GM12878 (cell line): ENCODE measurements around the gene PCSK6.

Experiments
- BCL3 ChIP-seq: IDR thresholded peaks from 2 replicates; pipeline ENCODE4 v1.6.1; 2011; ENCODE audit warnings: borderline replicate concordance, low read depth, mild to moderate bottlenecking, moderate library complexity, low read length; ENCODE audit not compliant: insufficient read depth, poor library complexity, severe bottlenecking
- CHD1 ChIP-seq: IDR thresholded peaks from 2 replicates; pipeline ENCODE4 v1.6.1; 2012; ENCODE audit warnings: low read depth, low read length, improper control_type of control experiment
- CHD4 ChIP-seq: fragments of 200-600 bp; sonication (generic); IDR thresholded peaks from 2 replicates; pipeline ENCODE4 v1.6.1; 2016; ENCODE audit warnings: mild to moderate bottlenecking
- CTCF ChIP-seq, 3 experiments: IDR thresholded peaks in 2 of 3; conservative IDR thresholded peaks in 1 of 3; 2 replicates each; pipeline ENCODE4 v1.5.1; 2011; ENCODE audit warnings: low read depth in 3 of 3, low read length in 3 of 3, mild to moderate bottlenecking in 3 of 3, control low read depth in 2 of 3, moderate library complexity in 2 of 3, inconsistent platforms in 1 of 3, mixed read lengths in 1 of 3; ENCODE audit not compliant: control insufficient read depth in 2 of 3, insufficient read depth in 1 of 3; ENCODE audit errors: extremely low read depth in 1 of 3
- FOXK2 ChIP-seq: fragments of 450-650 bp; IDR thresholded peaks from 2 replicates; pipeline ENCODE4 v1.6.1; 2017; ENCODE audit warnings: mild to moderate bottlenecking, moderate library complexity
- MYC ChIP-seq: IDR thresholded peaks from 2 replicates; pipeline ENCODE4 v1.6.1; 2011; ENCODE audit warnings: mild to moderate bottlenecking, low read length, moderate library complexity, inconsistent platforms; ENCODE audit not compliant: insufficient read depth, insufficient replicate concordance, insufficient read length, severe bottlenecking
- NFIC ChIP-seq: IDR thresholded peaks from 2 replicates; pipeline ENCODE4 v1.6.1; 2012; ENCODE audit warnings: low read depth, mild to moderate bottlenecking, inconsistent platforms, low read length, moderate library complexity
- NRF1 ChIP-seq: conservative IDR thresholded peaks from 2 replicates; pipeline ENCODE4 v1.6.1; 2011; ENCODE audit warnings: mild to moderate bottlenecking, low read depth, low read length, improper control_type of control experiment
- PBX3 ChIP-seq: IDR thresholded peaks from 2 replicates; pipeline ENCODE4 v1.6.1; 2011; ENCODE audit warnings: mild to moderate bottlenecking, low read depth, low read length, moderate library complexity; ENCODE audit not compliant: insufficient replicate concordance
- REST ChIP-seq: IDR thresholded peaks from 2 replicates; pipeline ENCODE4 v1.6.1; 2012; ENCODE audit warnings: mild to moderate bottlenecking, low read depth, low read length
- SP1 ChIP-seq: IDR thresholded peaks from one replicate; pipeline ENCODE4 v1.6.1; 2011; ENCODE audit warnings: low read depth, low read length
- USF2 ChIP-seq: IDR thresholded peaks from 2 replicates; pipeline ENCODE4 v1.6.1; 2011; ENCODE audit warnings: low read depth, low read length, improper control_type of control experiment, borderline replicate concordance
- ZBED1 ChIP-seq: IDR thresholded peaks from 2 replicates; pipeline ENCODE4 v1.6.1; 2016; ENCODE audit warnings: borderline replicate concordance

- TF ChIP-seq PBX3 (no peak), CHD4 (no peak), NFIC (no peak), ZBED1 (no peak), FOXK2 (no peak), NRF1 (no peak), MYC (no peak), BCL3 (no peak), USF2 (no peak), CTCF (IDR thresholded peaks at IDR 0.05 in 2 of 3, conservative IDR thresholded peaks at IDR 0.05 in 1 of 3; ENCODE audit: control insufficient read depth in 2 of 3, extremely low read depth in 1 of 3, insufficient read depth in 1 of 3, low read depth in 3 of 3, low read length in 3 of 3) (no peak), CHD1 (no peak), SP1 (no peak), REST (no peak)
Observed at GRCh38 chr15:101455291-101456025, 34.0 kb downstream of the PCSK6 start.
